Measurements from ENCODE around the gene PADI6. TPM values are rescaled to one million over a fixed set of nuclear protein-coding genes. Genes with fewer than 3 reads are reported as not detected.

The PADI6 gene
- total and polyA plus RNA-seq, 4 experiments from 2014 or later, result 0.10 TPM; not detected in 3

- Mint-ChIP-seq H3K4me1 (peaks cover 0 to 8% (median under 1%) of the 10 kb centered on the region in 4 donors), H3K4me3 (no peak overlapping the region), H3K27ac (no peak overlapping the region), H3K27me3 (no peaks in the 10 kb centered on the region), H3K36me3 (peaks cover 65 to 81% of the 10 kb centered on the region in 2 donors), H3K9me3 (no peaks in the 10 kb centered on the region)
- H3K9me3 ChIP-seq (ENCODE audit: control insufficient read depth in 1 of 2, low read length in 2 of 2), result no peaks in the 10 kb centered on the region
- ChIA-PET POLR2A (ENCODE audit: partially characterized antibody) (no interaction called here), CTCF (ENCODE audit: partially characterized antibody) (interaction anchor here (0.9 to 1.5 kb wide), 2 partner anchors 8 to 10 kb away, joined by 3 read pairs; no protein-coding TSS in a partner anchor)
- intact Hi-C loops (cut with micrococcal nuclease), result no loop called here
- peaks cover 68% of the 10 kb centered on the region for H3K36me3 ChIP-seq (ENCODE audit: insufficient read depth, low read length)
- no peak overlapping the region for H3K4me3 ChIP-seq (ENCODE audit: low read length in 2 of 2)
- H3K4me1 ChIP-seq (ENCODE audit: insufficient read depth, low read length), result no peaks in the 10 kb centered on the region
- no peak for DNase-seq
- H3K27ac ChIP-seq (ENCODE audit: low read depth, low read length), result no peak overlapping the region
- no peaks in the 10 kb centered on the region for H3K27me3 ChIP-seq (ENCODE audit: insufficient read depth, low read length)
These were observed 44.4 kb downstream of the PADI6 start for GRCh38 chr1:17416389-17416788.

- no peaks in the 10 kb centered on the region for H3K9me3 ChIP-seq (ENCODE audit: control insufficient read depth in 1 of 2, low read length in 2 of 2)
- peaks cover 72% of the 10 kb centered on the region for H3K36me3 ChIP-seq (ENCODE audit: insufficient read depth, low read length)
- no peaks in the 10 kb centered on the region for H3K27me3 ChIP-seq (ENCODE audit: insufficient read depth, low read length)
- H3K9me3 Mint-ChIP-seq, result no peaks in the 10 kb centered on the region
- intact Hi-C loops (cut with micrococcal nuclease), result loop anchor here (2.0 to 5.0 kb wide), 2 partner anchors 19 to 73 kb away; partner anchors contain the start of gene RCC2
- H3K36me3 Mint-ChIP-seq, result peaks cover 64 to 84% of the 10 kb centered on the region in 2 donors
- H3K27ac Mint-ChIP-seq, result peak overlapping the region in 4 of 7 donors; percentile 8 to 85 (median 46)
- no peaks in the 10 kb centered on the region for H3K27me3 Mint-ChIP-seq
- no peak overlapping the region for H3K4me3 ChIP-seq (ENCODE audit: low read length in 2 of 2)
- CTCF ChIA-PET (ENCODE audit: partially characterized antibody), result interaction anchor here (0.9 to 1.5 kb wide), 10 partner anchors 9 to 253 kb away, joined by 3 to 8 read pairs (median 4); partner anchors contain the start of gene RCC2
- peaks cover 0 to 10% (median 3%) of the 10 kb centered on the region in 4 donors for H3K4me1 Mint-ChIP-seq
- no peak overlapping the region for H3K4me3 Mint-ChIP-seq
- no peak overlapping the region for H3K27ac ChIP-seq (ENCODE audit: low read depth, low read length)
- POLR2A ChIA-PET (ENCODE audit: partially characterized antibody), result no interaction called here
- H3K4me1 ChIP-seq (ENCODE audit: insufficient read depth, low read length), result no peaks in the 10 kb centered on the region
- DNase-seq, result peak in 4 of 5 donors; percentile 57 to 70 (median 60)
These were observed 47.8 kb downstream of the PADI6 start for GRCh38 chr1:17419626-17420328.

GRCh38 chr1:17420391-17420918 is 48.5 kb downstream of the PADI6 start:
- intact Hi-C loops (cut with micrococcal nuclease), result loop anchor here (2.0 to 5.0 kb wide), 2 partner anchors 18 to 72 kb away; partner anchors contain the start of gene RCC2
- Mint-ChIP-seq H3K4me3 (no peak overlapping the region), H3K9me3 (no peaks in the 10 kb centered on the region), H3K36me3 (peaks cover 64 to 86% of the 10 kb centered on the region in 2 donors), H3K27ac (peak overlapping the region in 1 of 7 donors; percentile 35), H3K27me3 (no peaks in the 10 kb centered on the region), H3K4me1 (peaks cover 0 to 12% (median 3%) of the 10 kb centered on the region in 4 donors)
- Histone ChIP-seq H3K4me3 (ENCODE audit: low read length in 2 of 2) (no peak overlapping the region), H3K9me3 (ENCODE audit: control insufficient read depth in 1 of 2, low read length in 2 of 2) (no peaks in the 10 kb centered on the region), H3K36me3 (ENCODE audit: insufficient read depth, low read length) (peaks cover 73% of the 10 kb centered on the region), H3K27ac (ENCODE audit: low read depth, low read length) (no peak overlapping the region), H3K4me1 (ENCODE audit: insufficient read depth, low read length) (no peaks in the 10 kb centered on the region), H3K27me3 (ENCODE audit: insufficient read depth, low read length) (no peaks in the 10 kb centered on the region)
- POLR2A ChIA-PET (ENCODE audit: partially characterized antibody), result no interaction called here
- DNase-seq, result no peak
- CTCF ChIA-PET (ENCODE audit: partially characterized antibody), result interaction anchor here (1.0 to 1.4 kb wide), 2 partner anchors 72 to 186 kb away, joined by 4 to 7 read pairs; no protein-coding TSS in a partner anchor

GRCh38 chr1:17422461-17422860 is 50.5 kb downstream of the PADI6 start:
- CTCF ChIA-PET (ENCODE audit: partially characterized antibody), result no interaction called here

GRCh38 chr1:17423781-17424245 is 51.8 kb downstream of the PADI6 start:
- Mint-ChIP-seq H3K9me3 (no peaks in the 10 kb centered on the region), H3K4me3 (no peak overlapping the region), H3K27ac (peak overlapping the region in 3 of 7 donors; percentile 11 to 69 (median 65)), H3K4me1 (peaks cover 4 to 12% (median 6%) of the 10 kb centered on the region in 4 donors), H3K36me3 (peaks cover 58 to 84% of the 10 kb centered on the region in 2 donors), H3K27me3 (no peaks in the 10 kb centered on the region)
- intact Hi-C loops (cut with micrococcal nuclease), result loop anchor here (5.0 kb wide), 1 partner anchor 68 kb away; no protein-coding TSS in a partner anchor
- H3K27ac ChIP-seq (ENCODE audit: low read depth, low read length), result no peak overlapping the region
- no peak overlapping the region for H3K4me3 ChIP-seq (ENCODE audit: low read length in 2 of 2)
- H3K9me3 ChIP-seq (ENCODE audit: control insufficient read depth in 1 of 2, low read length in 2 of 2), result no peaks in the 10 kb centered on the region
- CTCF ChIA-PET (ENCODE audit: partially characterized antibody), result no interaction called here
- POLR2A ChIA-PET (ENCODE audit: partially characterized antibody), result no interaction called here
- no peak for DNase-seq
- H3K4me1 ChIP-seq (ENCODE audit: insufficient read depth, low read length), result no peaks in the 10 kb centered on the region
- H3K27me3 ChIP-seq (ENCODE audit: insufficient read depth, low read length), result no peaks in the 10 kb centered on the region
- peaks cover 79% of the 10 kb centered on the region for H3K36me3 ChIP-seq (ENCODE audit: insufficient read depth, low read length)

More at GRCh38 chr1:17422461-17422860, 50.5 kb downstream of the PADI6 start:
- Mint-ChIP-seq H3K4me1 (peaks cover 2 to 12% (median 6%) of the 10 kb centered on the region in 4 donors), H3K36me3 (peaks cover 57 to 84% of the 10 kb centered on the region in 2 donors), H3K27ac (peak overlapping the region in 2 of 7 donors; percentile 70 to 77), H3K27me3 (no peaks in the 10 kb centered on the region), H3K4me3 (no peak overlapping the region), H3K9me3 (no peaks in the 10 kb centered on the region)
- POLR2A ChIA-PET (ENCODE audit: partially characterized antibody), result no interaction called here
- Histone ChIP-seq H3K27ac (ENCODE audit: low read depth, low read length) (no peak overlapping the region), H3K36me3 (ENCODE audit: insufficient read depth, low read length) (peaks cover 73% of the 10 kb centered on the region), H3K4me3 (ENCODE audit: low read length in 2 of 2) (no peak overlapping the region), H3K4me1 (ENCODE audit: insufficient read depth, low read length) (no peaks in the 10 kb centered on the region), H3K9me3 (ENCODE audit: control insufficient read depth in 1 of 2, low read length in 2 of 2) (no peaks in the 10 kb centered on the region), H3K27me3 (ENCODE audit: insufficient read depth, low read length) (no peaks in the 10 kb centered on the region)
- no peak for DNase-seq
- intact Hi-C loops (cut with micrococcal nuclease), result loop anchor here (5.0 kb wide), 1 partner anchor 70 kb away; no protein-coding TSS in a partner anchor

- no peaks in the 10 kb centered on the region for H3K27me3 Mint-ChIP-seq
- no peak for DNase-seq
- POLR2A ChIA-PET (ENCODE audit: partially characterized antibody), result no interaction called here
- Histone ChIP-seq H3K4me1 (ENCODE audit: insufficient read depth, low read length) (no peaks in the 10 kb centered on the region), H3K36me3 (ENCODE audit: insufficient read depth, low read length) (peaks cover 73% of the 10 kb centered on the region), H3K27ac (ENCODE audit: low read depth, low read length) (no peak overlapping the region), H3K9me3 (ENCODE audit: control insufficient read depth in 1 of 2, low read length in 2 of 2) (no peaks in the 10 kb centered on the region), H3K4me3 (ENCODE audit: low read length in 2 of 2) (no peak overlapping the region), H3K27me3 (ENCODE audit: insufficient read depth, low read length) (no peaks in the 10 kb centered on the region)
- peak overlapping the region in 3 of 7 donors; percentile 15 to 72 (median 56) for H3K27ac Mint-ChIP-seq
- intact Hi-C loops (cut with micrococcal nuclease), result no loop called here
- no peaks in the 10 kb centered on the region for H3K9me3 Mint-ChIP-seq
- H3K36me3 Mint-ChIP-seq, result peaks cover 38 to 78% of the 10 kb centered on the region in 2 donors
- no peak overlapping the region for H3K4me3 Mint-ChIP-seq
- CTCF ChIA-PET (ENCODE audit: partially characterized antibody), result no interaction called here
- peaks cover 5 to 14% (median 8%) of the 10 kb centered on the region in 4 donors for H3K4me1 Mint-ChIP-seq
These were observed 54.0 kb downstream of the PADI6 start for GRCh38 chr1:17425806-17426600.
